Loucy (cell line): ENCODE results near the gene MGAT5B.

ENCODE experiments used
- EZH2phosphoT487 ChIP-seq: fragments of 200-600 bp; IDR thresholded peaks from 2 replicates; pipeline ENCODE4 v1.6.1; 2018; ENCODE audit warnings: antibody characterized with exemption, mild to moderate bottlenecking, moderate library complexity, borderline replicate concordance
- TF ChIP-seq, protein P1 (sequence below): fragments of 200-600 bp; sonication (generic); conservative IDR thresholded peaks from 2 replicates; pipeline ENCODE4 v1.5.1; 2014; ENCODE audit warnings: mild to moderate bottlenecking, antibody characterized with exemption, low read length

DNA sequence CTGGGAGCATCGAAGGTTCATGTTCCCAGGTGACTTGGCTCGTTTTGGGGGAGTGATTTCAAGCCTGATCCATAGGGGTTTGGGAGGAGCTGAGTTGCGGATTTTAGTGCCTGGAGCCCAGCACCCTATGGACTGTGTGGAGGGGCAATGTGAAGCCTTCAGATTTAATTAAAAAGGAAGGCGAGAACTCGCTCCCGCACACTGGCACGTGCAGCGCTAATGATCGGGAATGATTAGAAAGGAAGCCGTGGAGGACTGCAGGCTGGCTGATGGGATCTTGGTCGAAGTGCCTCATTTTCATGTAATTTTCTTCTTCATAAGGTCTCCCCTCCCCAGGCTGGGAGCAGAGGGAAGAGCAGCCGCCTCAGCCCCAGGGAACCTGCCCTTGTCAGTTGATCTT lies 12.8 kb downstream of the MGAT5B start:
- TF ChIP-seq, protein P1, sequence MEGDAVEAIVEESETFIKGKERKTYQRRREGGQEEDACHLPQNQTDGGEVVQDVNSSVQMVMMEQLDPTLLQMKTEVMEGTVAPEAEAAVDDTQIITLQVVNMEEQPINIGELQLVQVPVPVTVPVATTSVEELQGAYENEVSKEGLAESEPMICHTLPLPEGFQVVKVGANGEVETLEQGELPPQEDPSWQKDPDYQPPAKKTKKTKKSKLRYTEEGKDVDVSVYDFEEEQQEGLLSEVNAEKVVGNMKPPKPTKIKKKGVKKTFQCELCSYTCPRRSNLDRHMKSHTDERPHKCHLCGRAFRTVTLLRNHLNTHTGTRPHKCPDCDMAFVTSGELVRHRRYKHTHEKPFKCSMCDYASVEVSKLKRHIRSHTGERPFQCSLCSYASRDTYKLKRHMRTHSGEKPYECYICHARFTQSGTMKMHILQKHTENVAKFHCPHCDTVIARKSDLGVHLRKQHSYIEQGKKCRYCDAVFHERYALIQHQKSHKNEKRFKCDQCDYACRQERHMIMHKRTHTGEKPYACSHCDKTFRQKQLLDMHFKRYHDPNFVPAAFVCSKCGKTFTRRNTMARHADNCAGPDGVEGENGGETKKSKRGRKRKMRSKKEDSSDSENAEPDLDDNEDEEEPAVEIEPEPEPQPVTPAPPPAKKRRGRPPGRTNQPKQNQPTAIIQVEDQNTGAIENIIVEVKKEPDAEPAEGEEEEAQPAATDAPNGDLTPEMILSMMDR, result no peak
- TF ChIP-seq EZH2phosphoT487, result no peak
